ENCODE measurements around the gene MICA.
A peak's percentile ranks its signal among the peaks of the same experiment; 100 is the strongest.
"Not testable (repeated sequence)": the region's sequence is repeated elsewhere in the genome, so short reads cannot be mapped to it uniquely, and the experiment has no call there.

The MICA gene

GRCh38 chr6:31403283-31404060 lies at the start of gene MICA:
Gene MICA (plus strand): TSS chr6:31403595. CDS start chr6:31403633, 38 bp downstream.
- peak; percentile 52 to 79 (median 60) for DNase-seq (ENCODE audit: low read depth in 3 of 3)

DNA sequence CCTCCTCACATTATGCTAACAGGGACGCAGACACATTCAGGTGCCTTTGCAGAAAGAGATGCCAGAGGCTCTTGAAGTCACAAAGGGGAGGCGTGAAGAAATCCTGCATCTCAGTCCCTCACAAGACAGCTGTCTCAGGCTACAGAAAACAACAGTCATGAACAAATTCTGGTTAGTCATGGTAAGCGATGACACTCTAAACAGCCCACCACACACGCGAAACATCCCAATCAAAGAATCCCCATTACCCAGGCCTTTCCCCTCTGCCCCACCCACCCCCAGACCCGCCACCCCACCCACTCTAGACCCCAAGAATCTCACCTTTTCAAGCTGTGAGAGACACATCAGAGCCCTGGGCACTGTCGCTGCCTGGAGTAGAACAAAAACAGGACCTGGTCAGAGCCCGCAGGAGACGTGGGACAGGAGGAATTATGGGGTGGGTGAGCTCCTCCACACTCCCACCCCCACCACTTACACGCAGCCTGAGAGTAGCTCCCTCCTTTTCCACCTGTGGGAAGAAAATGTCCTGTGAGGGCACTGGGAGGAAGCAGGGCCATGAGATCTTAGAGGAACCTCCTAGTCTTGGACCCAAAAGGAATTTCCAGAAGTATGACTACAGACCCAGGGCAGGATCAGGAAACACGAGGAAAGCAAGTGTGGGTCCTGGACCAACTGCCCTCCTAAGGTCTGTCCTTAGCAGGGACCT lies 49.1 kb upstream of the MICA start:
- peak in 1 of 3 experiments; percentile 5 for DNase-seq (ENCODE audit: low read depth in 3 of 3)

- peak in 1 of 3 experiments; percentile 6 for DNase-seq (ENCODE audit: low read depth in 3 of 3)
These were observed 48.4 kb upstream of the MICA start for GRCh38 chr6:31354864-31355582.

GRCh38 chr6:31355583-31355948 lies 47.8 kb upstream of the MICA start:
- DNase-seq (ENCODE audit: low read depth in 3 of 3): peak in 1 of 3 experiments; percentile 19

DNA sequence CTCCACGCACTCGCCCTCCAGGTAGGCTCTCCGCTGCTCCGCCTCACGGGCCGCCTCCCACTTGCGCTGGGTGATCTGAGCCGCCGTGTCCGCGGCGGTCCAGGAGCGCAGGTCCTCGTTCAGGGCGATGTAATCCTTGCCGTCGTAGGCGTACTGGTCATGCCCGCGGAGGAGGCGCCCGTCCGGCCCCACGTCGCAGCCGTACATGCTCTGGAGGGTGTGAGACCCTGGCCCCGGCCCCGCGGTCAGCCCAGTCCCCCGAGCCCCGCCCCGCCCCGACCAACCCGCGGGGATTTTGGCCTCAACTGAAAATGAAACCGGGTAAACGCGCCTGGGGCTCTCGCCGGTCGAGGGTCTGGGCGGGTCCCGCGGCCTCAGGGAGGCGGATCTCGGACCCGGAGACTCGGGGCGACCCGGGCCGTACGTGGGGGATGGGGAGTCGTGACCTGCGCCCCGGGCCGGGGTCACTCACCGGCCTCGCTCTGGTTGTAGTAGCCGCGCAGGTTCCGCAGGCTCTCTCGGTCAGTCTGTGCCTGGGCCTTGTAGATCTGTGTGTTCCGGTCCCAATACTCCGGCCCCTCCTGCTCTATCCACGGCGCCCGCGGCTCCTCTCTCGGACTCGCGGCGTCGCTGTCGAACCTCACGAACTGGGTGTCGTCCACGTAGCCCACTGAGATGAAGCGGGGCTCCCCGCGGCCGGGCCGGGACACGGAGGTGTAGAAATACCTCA lies 47.0 kb upstream of the MICA start:
- peak in 1 of 3 experiments; percentile 28 for DNase-seq (ENCODE audit: low read depth in 3 of 3)

- peak; percentile 58 to 69 (median 63) for DNase-seq (ENCODE audit: low read depth in 3 of 3)
These were observed 46.4 kb upstream of the MICA start, which contains the start of gene HLA-B for GRCh38 chr6:31356946-31357466. Gene HLA-B (minus strand): TSS chr6:31357179. CDS start chr6:31357158, 21 bp downstream.

- DNase-seq (ENCODE audit: low read depth in 3 of 3): no peak
These were observed 45.5 kb upstream of the MICA start for GRCh38 chr6:31357886-31358285.

DNA sequence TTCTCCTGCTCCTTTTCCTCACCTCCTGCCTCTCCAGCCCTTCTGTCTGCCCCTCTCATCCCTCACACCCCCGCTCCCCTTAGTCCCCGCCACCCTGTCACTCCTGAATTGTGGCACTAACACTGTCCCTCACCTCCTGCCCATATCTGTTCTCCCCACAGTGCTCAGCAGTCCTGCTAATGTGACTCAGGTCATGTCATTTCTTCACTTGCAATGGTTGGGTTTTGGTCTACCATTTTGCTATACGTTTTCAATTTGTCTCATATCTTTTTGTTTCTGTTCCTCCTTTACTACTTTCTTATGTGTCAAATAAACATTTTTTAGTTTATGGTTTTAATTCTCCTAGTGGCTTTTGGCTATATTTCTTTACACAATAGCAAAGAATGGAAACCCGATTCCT lies 45.1 kb upstream of the MICA start:
- DNase-seq (ENCODE audit: low read depth in 3 of 3): no peak

- no peak for DNase-seq (ENCODE audit: low read depth in 3 of 3)
These were observed 43.8 kb upstream of the MICA start for GRCh38 chr6:31359581-31359980.

DNA sequence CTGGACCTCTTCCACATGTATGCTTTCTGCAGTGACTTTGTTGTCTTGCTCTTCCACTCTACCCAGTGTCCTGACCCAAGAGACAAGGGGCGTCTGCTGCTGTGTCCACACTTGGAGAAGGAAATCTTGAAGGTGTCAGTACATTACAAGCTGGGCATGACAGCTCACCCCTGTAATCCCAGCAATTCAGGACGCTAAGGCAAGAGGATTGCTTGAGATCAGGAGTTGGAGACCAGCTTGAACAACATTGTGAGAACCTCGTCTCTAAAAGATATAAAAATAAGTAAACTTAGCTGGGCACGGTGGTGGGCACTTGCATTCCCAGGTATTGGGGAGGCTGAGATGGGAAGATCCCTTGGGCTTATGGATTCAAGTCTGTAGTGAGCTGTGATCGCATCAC lies 40.6 kb upstream of the MICA start:
- DNase-seq (ENCODE audit: low read depth in 3 of 3): no peak

DNA sequence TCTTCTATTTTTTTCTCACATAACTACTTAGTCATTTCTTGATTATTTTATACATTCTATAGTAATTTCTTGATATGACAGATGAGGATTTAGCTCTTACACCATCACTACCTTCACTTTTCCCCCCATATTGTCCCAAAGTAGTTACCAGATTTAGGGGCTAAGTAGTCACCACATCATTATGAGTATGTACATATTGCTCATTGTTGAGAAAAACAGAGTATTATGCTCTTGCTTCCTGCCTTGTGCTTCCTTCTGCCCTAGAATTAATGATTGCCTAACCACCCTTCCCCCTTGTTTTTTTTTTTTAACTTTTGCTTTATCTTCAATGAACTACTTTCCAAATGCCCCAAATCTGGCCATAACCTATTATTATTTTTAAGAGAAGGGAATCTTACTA lies 39.6 kb upstream of the MICA start:
- no peak for DNase-seq (ENCODE audit: low read depth in 3 of 3)

DNA sequence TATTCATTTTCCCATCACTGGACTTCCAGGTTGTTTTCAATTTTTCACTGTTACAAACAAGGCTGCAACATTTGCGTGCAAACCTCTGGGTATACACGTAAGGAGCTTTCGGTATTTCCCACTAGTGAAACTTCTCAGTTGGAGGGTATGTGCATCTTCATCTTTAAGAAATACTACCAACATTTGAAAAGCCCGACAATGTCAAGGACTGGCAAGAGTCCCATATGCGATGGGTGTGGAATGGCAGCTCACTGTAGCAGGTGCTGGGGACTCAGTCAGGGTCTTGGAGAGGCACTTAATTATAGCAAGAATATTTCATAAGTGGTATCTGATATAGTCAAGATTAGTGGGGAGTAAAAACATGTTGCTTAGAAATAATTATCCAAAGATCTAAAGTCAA lies 37.5 kb upstream of the MICA start:
- no peak for DNase-seq (ENCODE audit: low read depth in 3 of 3)

- DNase-seq (ENCODE audit: low read depth in 3 of 3): peak; percentile 81 to 87 (median 85)
These were observed 36.5 kb upstream of the MICA start for GRCh38 chr6:31366693-31367470.

- DNase-seq (ENCODE audit: low read depth in 3 of 3): no peak
These were observed 34.9 kb upstream of the MICA start for GRCh38 chr6:31368461-31368860.

DNA sequence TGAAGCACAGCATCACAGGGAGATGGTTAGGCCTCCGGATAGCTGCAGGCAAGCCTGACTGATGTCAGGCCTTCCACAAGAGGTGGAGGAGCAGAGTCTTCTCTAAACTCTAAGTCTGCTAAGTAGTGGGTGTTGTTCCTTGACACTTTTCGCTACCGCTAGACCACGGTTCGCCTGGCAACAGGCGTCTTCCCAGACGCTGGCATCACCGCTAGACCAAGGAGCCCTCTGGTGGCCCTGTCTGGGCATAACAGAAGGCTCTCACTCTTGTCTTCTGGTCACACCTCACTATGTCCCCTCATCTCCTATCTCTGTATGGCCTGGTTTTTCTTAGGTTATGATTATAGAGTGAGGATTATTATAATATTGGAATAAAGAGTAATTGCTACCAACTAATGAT lies 29.3 kb upstream of the MICA start:
- DNase-seq (ENCODE audit: low read depth in 3 of 3): not testable (repeated sequence)

GRCh38 chr6:31375699-31376098 lies 27.7 kb upstream of the MICA start:
- DNase-seq (ENCODE audit: low read depth in 3 of 3): no peak

GRCh38 chr6:31377029-31377428 lies 26.4 kb upstream of the MICA start:
- DNase-seq (ENCODE audit: low read depth in 3 of 3): no peak

DNA sequence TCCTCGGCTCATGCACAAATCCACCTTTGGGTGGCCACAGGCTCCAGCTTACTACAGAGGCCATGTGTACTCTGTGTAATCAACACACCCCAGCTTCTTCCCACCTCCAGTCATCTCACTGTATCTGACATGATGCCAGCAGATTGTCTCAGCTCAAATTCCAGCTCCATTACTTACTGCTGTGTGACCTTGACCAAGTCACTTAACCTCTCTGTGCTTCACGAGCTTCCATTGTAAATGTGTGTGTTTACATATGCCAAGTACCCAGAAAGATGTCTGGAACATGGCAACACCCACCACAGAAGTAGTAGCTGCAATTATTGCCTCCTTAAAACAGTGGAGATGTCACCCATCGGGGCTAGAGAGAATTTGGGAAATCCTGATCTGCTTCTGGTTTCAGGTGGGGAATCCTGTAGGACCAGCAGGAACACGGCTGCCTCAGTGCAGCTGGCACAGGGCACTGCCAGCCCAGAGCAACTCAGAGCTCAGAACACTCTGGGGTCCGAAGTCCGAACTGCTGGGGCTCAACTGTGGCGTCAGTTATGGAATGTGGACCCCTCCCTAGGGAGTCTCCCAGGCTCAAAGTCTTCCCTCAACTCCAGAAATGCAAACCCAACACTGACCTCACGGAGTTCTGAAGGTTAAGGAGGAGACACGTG lies 25.2 kb upstream of the MICA start:
- no peak for DNase-seq (ENCODE audit: low read depth in 3 of 3)

DNA sequence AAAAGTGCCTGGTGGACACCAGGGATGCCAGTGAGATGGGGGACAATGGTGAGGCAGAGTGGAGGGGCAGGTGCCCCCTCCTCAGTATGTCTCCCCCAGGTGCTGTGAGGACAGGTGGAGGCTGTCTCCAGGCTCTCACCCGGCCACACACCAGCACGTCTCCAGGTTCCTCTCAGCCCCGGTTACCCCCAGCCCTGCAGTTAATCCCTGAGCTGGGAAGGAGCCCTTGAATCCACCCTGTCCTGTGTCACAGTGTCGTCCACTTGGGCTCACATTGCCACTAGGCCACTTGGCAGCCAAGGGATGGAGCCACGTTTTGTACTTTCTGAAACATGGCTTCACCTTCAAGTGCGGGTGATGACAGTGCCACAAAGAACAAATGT lies 24.7 kb upstream of the MICA start:
- DNase-seq (ENCODE audit: low read depth in 3 of 3): no peak

DNA sequence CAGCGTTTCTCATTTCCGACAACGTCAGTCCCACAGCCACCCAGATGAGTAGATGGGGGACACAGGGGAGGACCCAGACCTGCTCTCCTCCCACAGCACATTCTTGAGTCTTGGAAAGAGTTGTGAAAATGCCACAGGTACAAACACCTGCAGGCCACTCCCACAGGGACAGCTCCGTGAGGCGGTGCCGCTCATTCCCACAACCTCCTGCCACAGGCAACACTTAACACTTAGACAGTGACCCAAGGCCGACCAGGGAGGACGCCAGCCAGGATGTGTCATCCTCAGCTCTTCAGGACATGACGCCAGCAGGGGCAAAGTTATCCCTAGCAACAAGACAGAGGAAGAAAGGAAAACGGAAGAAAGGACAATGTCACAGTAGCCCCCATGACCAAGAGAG lies 23.5 kb upstream of the MICA start:
- no peak for DNase-seq (ENCODE audit: low read depth in 3 of 3)
